Neural cell (in vitro differentiated cells): ENCODE data around the gene RHBDF2. TPM values are rescaled to one million over a fixed set of nuclear protein-coding genes. Genes with fewer than 3 reads are reported as not detected.

Source experiments
- H2AFZ ChIP-seq: fragments of 200-600, 300-800 bp; sonication (generic), shearing (Covaris generic); 2 replicates; pipeline ENCODE4 v1.6.0; 2014; ENCODE audit warnings: low read depth, mild to moderate bottlenecking, antibody characterized with exemption, low read length, moderate library complexity
- H3F3A ChIP-seq: fragments of 200-600 bp; shearing (Covaris generic); 2 replicates; pipeline ENCODE4 v1.6.1; 2016; ENCODE audit warnings: mild to moderate bottlenecking, moderate library complexity, mixed read lengths, antibody characterized with exemption, low read length; ENCODE audit not compliant: insufficient read depth, poor library complexity, severe bottlenecking
- H3K27ac ChIP-seq: fragments of 200-600, 300-800 bp; sonication (generic), shearing (Covaris generic); 2 replicates; pipeline ENCODE4 v1.5.1; 2014; ENCODE audit warnings: mild to moderate bottlenecking, low read length, moderate library complexity
- H3K27me3 ChIP-seq: fragments of 300-800, 200-600 bp; sonication (generic), shearing (Covaris generic); 2 replicates; pipeline ENCODE4 v1.6.0; 2014; ENCODE audit warnings: mild to moderate bottlenecking, low read depth, low read length, moderate library complexity; ENCODE audit not compliant: insufficient read depth
- H3K36me3 ChIP-seq: fragments of 300-800, 200-600 bp; sonication (generic), shearing (Covaris generic); 2 replicates; pipeline ENCODE4 v1.5.1; 2014; ENCODE audit warnings: mild to moderate bottlenecking, antibody characterized with exemption, low read length, moderate library complexity; ENCODE audit not compliant: insufficient read depth
- H3K4me2 ChIP-seq: fragments of 300-800, 200-600 bp; sonication (generic), shearing (Covaris generic); 2 replicates; pipeline ENCODE4 v1.6.0; 2014; ENCODE audit warnings: mild to moderate bottlenecking, low read length
- H3K4me3 ChIP-seq: fragments of 300-800, 200-600 bp; sonication (generic), shearing (Covaris generic); 2 replicates; pipeline ENCODE4 v1.5.1; 2014; ENCODE audit warnings: mild to moderate bottlenecking, low read length, moderate library complexity
- H3K79me2 ChIP-seq: fragments of 200-600 bp; shearing (Covaris generic); replicated peaks from 2 replicates; pipeline ENCODE4 v1.6.0; 2014; ENCODE audit warnings: mild to moderate bottlenecking, low read length, moderate library complexity; ENCODE audit not compliant: insufficient read depth
- H3K9ac ChIP-seq: fragments of 300-800, 200-600 bp; sonication (generic), shearing (Covaris generic); 2 replicates; pipeline ENCODE4 v1.6.1; 2016; ENCODE audit warnings: mild to moderate bottlenecking, low read length, mixed read lengths
- H3K9me2 ChIP-seq: fragments of 200-600 bp; shearing (Covaris generic); 2 replicates; pipeline ENCODE4 v1.6.1; 2016; ENCODE audit warnings: mild to moderate bottlenecking, low read length, mixed read lengths; ENCODE audit not compliant: insufficient read depth
- H3K9me3 ChIP-seq: fragments of 200-600, 300-800 bp; sonication (generic), shearing (Covaris generic); 2 replicates; pipeline ENCODE4 v1.6.1; 2016; ENCODE audit warnings: mild to moderate bottlenecking, mixed run types, low read length, moderate library complexity, mixed read lengths
- H4K20me1 ChIP-seq: fragments of 200-600 bp; shearing (Covaris generic); 2 replicates; pipeline ENCODE4 v1.6.1; 2016; ENCODE audit warnings: mild to moderate bottlenecking, mixed run types; ENCODE audit not compliant: insufficient read depth
- CTCF ChIP-seq: fragments of 450-650 bp; IDR thresholded peaks from 2 replicates; pipeline ENCODE4 v1.5.1; 2014; ENCODE audit warnings: antibody characterized with exemption, mild to moderate bottlenecking, moderate library complexity; ENCODE audit not compliant: poor library complexity, severe bottlenecking
- EP300 ChIP-seq: fragments of 450-650 bp; conservative IDR thresholded peaks from 2 replicates; pipeline ENCODE4 v1.6.1; 2014; ENCODE audit warnings: antibody characterized with exemption, mild to moderate bottlenecking, moderate library complexity; ENCODE audit not compliant: poor library complexity, severe bottlenecking
- EZH2 ChIP-seq: fragments of 200-600, 300-800 bp; shearing (Covaris generic), sonication (generic); IDR thresholded peaks from 2 replicates; pipeline ENCODE4 v1.6.1; 2014; ENCODE audit warnings: antibody characterized with exemption, low read length, borderline replicate concordance, mild to moderate bottlenecking; ENCODE audit not compliant: insufficient read depth, poor library complexity, severe bottlenecking
- MXI1 ChIP-seq: fragments of 450-650 bp; conservative IDR thresholded peaks from 2 replicates; pipeline ENCODE4 v1.6.1; 2014; ENCODE audit warnings: antibody characterized with exemption, mild to moderate bottlenecking; ENCODE audit not compliant: poor library complexity, severe bottlenecking
- POLR2AphosphoS5 ChIP-seq: IDR thresholded peaks from 2 replicates; pipeline ENCODE4 v1.6.1; 2012
- RAD21 ChIP-seq: fragments of 450-650 bp; conservative IDR thresholded peaks from 2 replicates; pipeline ENCODE4 v1.6.1; 2014; ENCODE audit warnings: antibody characterized with exemption, mild to moderate bottlenecking, moderate library complexity
- REST ChIP-seq: IDR thresholded peaks from 2 replicates; pipeline ENCODE4 v1.6.1; 2012; ENCODE audit warnings: borderline replicate concordance
- SMC3 ChIP-seq: fragments of 450-650 bp; conservative IDR thresholded peaks from 2 replicates; pipeline ENCODE4 v1.6.1; 2014; ENCODE audit warnings: antibody characterized with exemption, mild to moderate bottlenecking, moderate library complexity; ENCODE audit not compliant: poor library complexity
- TAF1 ChIP-seq: IDR thresholded peaks from 2 replicates; pipeline ENCODE4 v1.6.1; 2012; ENCODE audit warnings: low read depth
- polyA plus RNA-seq: library from polyadenylated mRNA; depleted of rRNA; stranded (reverse); fragments of >200 nt; gene quantifications from 2 replicates; pipeline ENCODE4 v1.2.3, GENCODE V29; 2014

Gene RHBDF2
- polyA plus RNA-seq, 1 donor from 2014 or later, result not detected

GRCh38 chr17:76431509-76431908, 69.7 kb downstream of the RHBDF2 start:
- no peaks in the 10 kb centered on the region for H3K27me3 ChIP-seq
- H3K36me3 ChIP-seq, result no peaks in the 10 kb centered on the region
- H3F3A ChIP-seq, result no peaks in the 10 kb centered on the region
- H3K4me2 ChIP-seq, result no peak overlapping the region
- H3K9ac ChIP-seq, result no peak overlapping the region
- H3K4me3 ChIP-seq, result no peak overlapping the region
- H4K20me1 ChIP-seq, result no peaks in the 10 kb centered on the region
- H3K27ac ChIP-seq, result no peak overlapping the region
- TF ChIP-seq EZH2 (no peak), SMC3 (no peak), TAF1 (no peak), POLR2AphosphoS5 (no peak), RAD21 (no peak), EP300 (no peak), CTCF (no peak), REST (no peak), MXI1 (no peak)
- H3K9me3 ChIP-seq, result no peaks in the 10 kb centered on the region
- peaks cover 52% of the 10 kb centered on the region for H3K79me2 ChIP-seq
- no peaks in the 10 kb centered on the region for H3K9me2 ChIP-seq
- H2AFZ ChIP-seq, result no peak overlapping the region

- Histone ChIP-seq H4K20me1 (no peaks in the 10 kb centered on the region), H3K79me2 (peaks cover 26% of the 10 kb centered on the region), H3F3A (no peaks in the 10 kb centered on the region), H2AFZ (no peak overlapping the region), H3K4me2 (no peak overlapping the region), H3K27ac (no peak overlapping the region), H3K36me3 (no peaks in the 10 kb centered on the region), H3K9me3 (no peaks in the 10 kb centered on the region), H3K27me3 (no peaks in the 10 kb centered on the region), H3K4me3 (no peak overlapping the region), H3K9ac (no peak overlapping the region), H3K9me2 (no peaks in the 10 kb centered on the region)
- no peak for TF ChIP-seq TAF1
- no peak for TF ChIP-seq POLR2AphosphoS5
- no peak for TF ChIP-seq EZH2
- no peak for TF ChIP-seq EP300
- no peak for TF ChIP-seq RAD21
- TF ChIP-seq REST, result no peak
These were observed 72.7 kb downstream of the RHBDF2 start for GRCh38 chr17:76428511-76428910.
